Measurements from ENCODE around the gene IDH2.

GRCh38 chr15:90086868-90087268 is 15.4 kb downstream of the IDH2 start:
- TF ChIP-seq POLR2AphosphoS5 (IDR thresholded peaks at IDR 0.05; ENCODE audit: low read depth, low read length) (no peak), POLR2A (IDR thresholded peaks at IDR 0.05; ENCODE audit: borderline replicate concordance, extremely low read depth, insufficient read depth, insufficient read length) (no peak), CTCF (IDR thresholded peaks at IDR 0.05 in 2 of 3, conservative IDR thresholded peaks at IDR 0.05 in 1 of 3; ENCODE audit: borderline replicate concordance in 1 of 3, insufficient read depth in 1 of 3, low read depth in 2 of 3, low read length in 2 of 3) (peak; percentile 83 to 95 (median 91)), EZH2 (IDR thresholded peaks at IDR 0.05) (no peak), MAX (IDR thresholded peaks at IDR 0.05) (no peak), ATF3 (IDR thresholded peaks at IDR 0.05) (no peak), RAD21 (IDR thresholded peaks at IDR 0.05; ENCODE audit: low read depth) (peak; percentile 89), YY1 (IDR thresholded peaks at IDR 0.05; ENCODE audit: extremely low read depth, insufficient replicate concordance, low read depth, low read length) (no peak), EGR1 (IDR thresholded peaks at IDR 0.05; ENCODE audit: low read depth) (no peak), ELF1 (IDR thresholded peaks at IDR 0.05; ENCODE audit: borderline replicate concordance, low read depth) (no peak), SP1 (IDR thresholded peaks at IDR 0.05; ENCODE audit: low read depth) (no peak), EZH2phosphoT487 (IDR thresholded peaks at IDR 0.05; ENCODE audit: borderline replicate concordance) (no peak), ZNF274 (IDR thresholded peaks at IDR 0.05; ENCODE audit: low read depth, low read length) (no peak)
